Neural progenitor cell (in vitro differentiated cells): ENCODE measurements around the gene HIF1AN. TPM values are rescaled to one million over a fixed set of nuclear protein-coding genes. Genes with fewer than 3 reads are reported as not detected.
"Not testable (repeated sequence)": the region's sequence is repeated elsewhere in the genome, so short reads cannot be mapped to it uniquely, and the experiment has no call there.

Source experiments
- DNase-seq: peaks from one replicate; pipeline ENCODE4 v3.0.0-alpha.2; 2016; ENCODE audit warnings: low spot score
- H2AFZ ChIP-seq: fragments of 200-600 bp; sonication (generic); replicated peaks from 2 replicates; pipeline ENCODE4 v1.6.1; 2016; ENCODE audit warnings: antibody characterized with exemption
- H3F3A ChIP-seq: fragments of 200-600 bp; sonication (generic); 2 replicates; pipeline ENCODE4 v1.6.1; 2016; ENCODE audit warnings: antibody characterized with exemption, low read depth
- H3K27ac ChIP-seq: fragments of 200-600 bp; sonication (generic); 2 replicates; pipeline ENCODE4 v1.5.1; 2016; ENCODE audit warnings: mild to moderate bottlenecking
- H3K27me3 ChIP-seq: fragments of 200-600 bp; sonication (generic); 2 replicates; pipeline ENCODE4 v1.6.1; 2016; ENCODE audit warnings: mild to moderate bottlenecking, moderate library complexity
- H3K36me3 ChIP-seq: fragments of 200-600 bp; sonication (generic); 2 replicates; pipeline ENCODE4 v1.5.1; 2016
- H3K4me1 ChIP-seq: fragments of 200-600 bp; sonication (generic); 2 replicates; pipeline ENCODE4 v1.6.1; 2016; ENCODE audit warnings: mixed run types
- H3K4me2 ChIP-seq: fragments of 200-600 bp; sonication (generic); 2 replicates; pipeline ENCODE4 v1.6.1; 2016
- H3K4me3 ChIP-seq: fragments of 200-600 bp; sonication (generic); 2 replicates; pipeline ENCODE4 v1.5.1; 2016
- H3K79me2 ChIP-seq: fragments of 200-600 bp; sonication (generic); 2 replicates; pipeline ENCODE4 v1.6.1; 2016; ENCODE audit warnings: low read depth
- H3K9ac ChIP-seq: fragments of 200-600 bp; sonication (generic); 2 replicates; pipeline ENCODE4 v1.6.1; 2016
- H3K9me3 ChIP-seq: fragments of 200-600 bp; sonication (generic); 2 replicates; pipeline ENCODE4 v1.5.1; 2016; ENCODE audit warnings: low read depth
- H4K20me1 ChIP-seq: fragments of 200-600 bp; sonication (generic); 2 replicates; pipeline ENCODE4 v1.6.1; 2016; ENCODE audit warnings: low read depth
- H3K27ac Mint-ChIP-seq: 3 replicates; pipeline ENCODE4 v1.8.0; 2021; ENCODE audit warnings: mixed read lengths
- H3K27me3 Mint-ChIP-seq: 2 replicates; pipeline ENCODE4 v1.8.0; 2022; ENCODE audit warnings: low read depth, mild to moderate bottlenecking, inconsistent platforms, moderate library complexity, mixed read lengths; ENCODE audit not compliant: insufficient read depth
- H3K36me3 Mint-ChIP-seq: 3 replicates; pipeline ENCODE4 v1.8.0; 2021; ENCODE audit warnings: mixed read lengths
- H3K4me1 Mint-ChIP-seq: 3 replicates; pipeline ENCODE4 v1.8.0; 2021; ENCODE audit warnings: mixed read lengths
- H3K4me3 Mint-ChIP-seq: 3 replicates; pipeline ENCODE4 v1.8.0; 2021; ENCODE audit warnings: mild to moderate bottlenecking, moderate library complexity, mixed read lengths
- H3K9me3 Mint-ChIP-seq: 3 replicates; pipeline ENCODE4 v1.8.0; 2020; ENCODE audit warnings: mixed read lengths
- EZH2 ChIP-seq: fragments of 200-600 bp; sonication (generic); IDR thresholded peaks from 2 replicates; pipeline ENCODE4 v1.6.1; 2017; ENCODE audit warnings: antibody characterized with exemption, mild to moderate bottlenecking, moderate library complexity
- EZH2phosphoT487 ChIP-seq: fragments of 200-600 bp; sonication (generic); IDR thresholded peaks from 2 replicates; pipeline ENCODE4 v1.6.1; 2017; ENCODE audit warnings: antibody characterized with exemption
- total RNA-seq: library from RNA; depleted of rRNA; stranded (reverse); fragments of >200 nt; gene quantifications from 2 replicates; pipeline ENCODE4 v1.2.3, GENCODE V29; 2015; ENCODE audit warnings: low replicate concordance
- TF ChIP-seq, protein P1 (sequence below): fragments of 200-600 bp; sonication (generic); IDR thresholded peaks from 2 replicates; pipeline ENCODE4 v1.5.1; 2017; ENCODE audit warnings: antibody characterized with exemption, mild to moderate bottlenecking

The HIF1AN gene
- total RNA-seq, 1 donor from 2014 or later = 26.4 TPM

DNA sequence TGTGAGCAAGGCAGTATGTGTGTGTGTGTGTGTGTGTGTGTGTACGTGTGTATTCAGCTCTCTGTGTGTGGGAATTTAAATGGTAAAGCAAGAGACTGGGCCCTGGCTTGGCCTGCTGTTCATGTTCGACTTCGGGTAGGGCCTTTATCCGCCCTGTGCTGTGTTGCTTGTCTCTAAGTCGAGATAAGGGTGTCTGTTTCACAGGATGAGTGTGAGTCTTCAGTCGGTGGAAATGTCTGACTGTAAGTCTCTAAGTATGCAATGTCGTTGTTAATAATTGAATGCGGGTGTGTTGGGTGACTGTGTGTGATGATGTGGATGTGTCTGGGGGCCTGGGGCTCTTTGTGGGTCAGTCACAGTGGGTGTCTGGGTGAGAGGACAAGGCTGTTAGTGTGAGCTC lies 34.8 kb downstream of the HIF1AN start:
- Histone ChIP-seq H3K27me3 (peaks cover 96% of the 10 kb centered on the region), H3K79me2 (no peaks in the 10 kb centered on the region), H3K4me3 (peak overlapping the region; percentile 60), H3K9ac (no peak overlapping the region), H3K9me3 (no peaks in the 10 kb centered on the region), H3F3A (peaks cover 5% of the 10 kb centered on the region), H4K20me1 (no peaks in the 10 kb centered on the region), H3K36me3 (no peaks in the 10 kb centered on the region), H3K4me2 (peak overlapping the region; percentile 75), H3K4me1 (no peaks in the 10 kb centered on the region), H2AFZ (no peak overlapping the region), H3K27ac (no peak overlapping the region)
- Mint-ChIP-seq H3K4me1 (peaks cover 9% of the 10 kb centered on the region), H3K27ac (no peak overlapping the region), H3K27me3 (peaks cover 4% of the 10 kb centered on the region), H3K4me3 (no peak overlapping the region), H3K36me3 (no peaks in the 10 kb centered on the region), H3K9me3 (no peaks in the 10 kb centered on the region)
- no peak for DNase-seq
- TF ChIP-seq EZH2 (no peak), EZH2phosphoT487 (no peak)
- TF ChIP-seq, protein P1, sequence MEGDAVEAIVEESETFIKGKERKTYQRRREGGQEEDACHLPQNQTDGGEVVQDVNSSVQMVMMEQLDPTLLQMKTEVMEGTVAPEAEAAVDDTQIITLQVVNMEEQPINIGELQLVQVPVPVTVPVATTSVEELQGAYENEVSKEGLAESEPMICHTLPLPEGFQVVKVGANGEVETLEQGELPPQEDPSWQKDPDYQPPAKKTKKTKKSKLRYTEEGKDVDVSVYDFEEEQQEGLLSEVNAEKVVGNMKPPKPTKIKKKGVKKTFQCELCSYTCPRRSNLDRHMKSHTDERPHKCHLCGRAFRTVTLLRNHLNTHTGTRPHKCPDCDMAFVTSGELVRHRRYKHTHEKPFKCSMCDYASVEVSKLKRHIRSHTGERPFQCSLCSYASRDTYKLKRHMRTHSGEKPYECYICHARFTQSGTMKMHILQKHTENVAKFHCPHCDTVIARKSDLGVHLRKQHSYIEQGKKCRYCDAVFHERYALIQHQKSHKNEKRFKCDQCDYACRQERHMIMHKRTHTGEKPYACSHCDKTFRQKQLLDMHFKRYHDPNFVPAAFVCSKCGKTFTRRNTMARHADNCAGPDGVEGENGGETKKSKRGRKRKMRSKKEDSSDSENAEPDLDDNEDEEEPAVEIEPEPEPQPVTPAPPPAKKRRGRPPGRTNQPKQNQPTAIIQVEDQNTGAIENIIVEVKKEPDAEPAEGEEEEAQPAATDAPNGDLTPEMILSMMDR = no peak

DNA sequence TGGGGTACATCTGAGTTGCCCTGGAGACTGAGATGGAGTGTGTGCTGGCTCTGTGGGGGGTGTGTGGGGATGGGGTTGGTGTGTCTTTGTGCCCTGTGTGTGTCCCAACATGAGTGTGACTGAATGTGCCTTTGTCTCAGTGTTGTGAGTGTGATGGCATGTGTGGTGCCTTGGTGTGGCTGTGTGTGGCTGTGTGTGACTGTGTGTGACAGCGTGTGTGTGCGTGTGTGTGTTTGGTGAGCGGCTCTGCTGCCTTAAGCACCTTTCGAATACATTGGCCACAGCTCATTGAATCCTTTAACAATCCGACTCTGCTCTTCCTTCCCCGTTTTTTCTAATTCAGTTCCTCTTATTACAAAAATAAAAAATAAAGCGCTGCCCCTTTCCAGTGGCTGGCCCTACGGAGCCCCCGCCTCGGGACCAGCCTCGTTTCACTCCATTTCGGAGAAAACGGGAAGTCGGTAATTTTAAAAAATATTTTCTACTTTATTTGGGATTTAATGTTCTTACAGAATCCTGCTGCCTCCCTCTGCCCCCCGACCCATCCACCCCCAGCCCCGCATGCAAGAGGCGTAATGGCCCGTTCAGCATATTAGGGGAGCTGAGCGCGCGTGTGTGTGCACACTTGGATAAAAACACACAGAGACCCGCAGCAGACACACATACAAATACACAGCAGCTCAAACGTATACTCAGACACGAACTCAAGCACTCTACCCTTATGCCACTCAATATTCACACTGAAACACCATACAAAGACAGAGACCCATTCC lies 35.5 kb downstream of the HIF1AN start:
- H3K9ac ChIP-seq = no peak overlapping the region
- no peak overlapping the region for H3K27ac ChIP-seq
- no peak overlapping the region for H3K4me3 ChIP-seq
- TF ChIP-seq EZH2phosphoT487 (no peak), EZH2 (no peak)
- TF ChIP-seq, protein P1 = no peak
- H3K79me2 ChIP-seq = no peaks in the 10 kb centered on the region
- no peaks in the 10 kb centered on the region for H3K36me3 ChIP-seq
- H3K4me1 ChIP-seq = no peaks in the 10 kb centered on the region
- no peak overlapping the region for H3K4me2 ChIP-seq
- peaks cover 5% of the 10 kb centered on the region for H3F3A ChIP-seq
- DNase-seq = no peak
- Mint-ChIP-seq H3K36me3 (no peaks in the 10 kb centered on the region), H3K9me3 (no peaks in the 10 kb centered on the region), H3K4me1 (peaks cover 9% of the 10 kb centered on the region), H3K4me3 (no peak overlapping the region), H3K27ac (no peak overlapping the region), H3K27me3 (peaks cover 8% of the 10 kb centered on the region)
- H3K27me3 ChIP-seq = peaks cover 96% of the 10 kb centered on the region
- H4K20me1 ChIP-seq = no peaks in the 10 kb centered on the region
- H3K9me3 ChIP-seq = no peaks in the 10 kb centered on the region
- no peak overlapping the region for H2AFZ ChIP-seq

DNA sequence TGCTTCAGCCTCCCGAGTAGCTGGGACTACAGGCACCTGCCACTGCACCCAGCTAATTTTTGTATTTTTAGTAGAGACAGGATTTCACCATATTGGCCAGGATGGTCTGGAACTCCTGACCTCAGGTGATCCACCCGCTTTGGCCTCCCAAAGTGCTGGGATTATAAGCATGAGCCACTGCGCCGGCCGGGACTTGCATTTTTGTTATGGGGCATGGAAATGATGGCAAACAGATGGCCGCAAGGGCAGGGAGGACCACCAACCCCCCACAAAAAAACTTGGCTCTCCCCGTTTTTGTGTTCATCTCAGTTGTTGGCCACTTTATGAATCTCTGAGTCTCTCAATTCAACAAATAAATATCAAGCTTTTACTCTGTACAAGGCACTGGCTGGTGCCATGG lies 39.4 kb downstream of the HIF1AN start:
- H4K20me1 ChIP-seq, H3K9me3 Mint-ChIP-seq, H3K36me3 ChIP-seq, H3K4me1 Mint-ChIP-seq, H3K9ac ChIP-seq, DNase-seq, H3K4me2 ChIP-seq, H3K36me3 Mint-ChIP-seq, H3K4me3 ChIP-seq, H3K9me3 ChIP-seq, H3K79me2 ChIP-seq, H3K27ac Mint-ChIP-seq, H3F3A ChIP-seq, H3K4me3 Mint-ChIP-seq, H3K4me1 ChIP-seq, H2AFZ ChIP-seq, H3K27ac ChIP-seq: not testable (repeated sequence)
- H3K27me3 Mint-ChIP-seq = peaks cover 12% of the 10 kb centered on the region
- peaks cover 96% of the 10 kb centered on the region for H3K27me3 ChIP-seq

DNA sequence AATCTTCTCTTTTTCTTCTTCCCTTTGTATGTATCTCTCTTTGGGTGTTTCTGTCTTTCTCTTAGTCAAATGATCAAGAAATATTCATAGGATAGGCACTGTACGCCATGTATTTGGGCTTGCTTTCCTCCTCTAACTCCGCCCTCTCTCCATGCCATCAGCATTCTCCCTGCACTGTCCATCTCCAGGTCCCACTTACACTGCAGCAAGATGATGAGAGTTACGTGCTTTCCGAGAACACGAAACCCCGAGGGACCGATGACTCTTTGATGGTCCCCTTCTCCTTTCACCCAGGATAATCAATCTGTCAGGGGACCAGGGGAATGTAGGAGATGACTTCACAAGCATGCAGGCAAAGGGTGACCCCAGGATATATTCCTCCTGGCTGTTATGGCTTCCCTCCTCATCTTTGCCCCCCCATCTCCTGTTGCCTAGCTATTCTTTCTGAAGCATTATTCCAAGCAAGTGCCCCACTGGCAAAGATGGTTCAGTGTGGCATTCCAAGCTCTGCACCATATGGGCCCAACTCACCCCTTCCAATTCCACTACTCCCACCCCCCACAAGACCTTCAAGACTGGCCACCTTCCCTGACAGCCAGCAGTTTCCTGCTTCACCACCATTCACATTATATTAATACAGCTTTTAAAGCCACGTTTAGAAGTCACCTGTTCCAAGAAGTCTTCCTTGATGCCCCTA lies 40.0 kb downstream of the HIF1AN start:
- H4K20me1 ChIP-seq = no peaks in the 10 kb centered on the region
- no peaks in the 10 kb centered on the region for H3K9me3 ChIP-seq
- no peak overlapping the region for H3K4me2 ChIP-seq
- Mint-ChIP-seq H3K9me3 (no peaks in the 10 kb centered on the region), H3K27me3 (peaks cover 12% of the 10 kb centered on the region), H3K36me3 (no peaks in the 10 kb centered on the region), H3K27ac (no peak overlapping the region), H3K4me1 (no peaks in the 10 kb centered on the region), H3K4me3 (no peak overlapping the region)
- H2AFZ ChIP-seq = no peak overlapping the region
- H3K36me3 ChIP-seq = no peaks in the 10 kb centered on the region
- H3K79me2 ChIP-seq = no peaks in the 10 kb centered on the region
- no peaks in the 10 kb centered on the region for H3K4me1 ChIP-seq
- no peaks in the 10 kb centered on the region for H3F3A ChIP-seq
- H3K9ac ChIP-seq = no peak overlapping the region
- no peak overlapping the region for H3K27ac ChIP-seq
- no peak for DNase-seq
- peaks cover 96% of the 10 kb centered on the region for H3K27me3 ChIP-seq
- no peak overlapping the region for H3K4me3 ChIP-seq
- TF ChIP-seq EZH2phosphoT487 = no peak
- TF ChIP-seq, protein P1 = no peak
- TF ChIP-seq EZH2 = no peak
